ENCODE data around the gene SEM1. TPM values are rescaled to one million over a fixed set of nuclear protein-coding genes. Genes with fewer than 3 reads are reported as not detected.

The SEM1 gene
- total RNA-seq, 1 donor from 2014 or later: 34.6 TPM

DNA sequence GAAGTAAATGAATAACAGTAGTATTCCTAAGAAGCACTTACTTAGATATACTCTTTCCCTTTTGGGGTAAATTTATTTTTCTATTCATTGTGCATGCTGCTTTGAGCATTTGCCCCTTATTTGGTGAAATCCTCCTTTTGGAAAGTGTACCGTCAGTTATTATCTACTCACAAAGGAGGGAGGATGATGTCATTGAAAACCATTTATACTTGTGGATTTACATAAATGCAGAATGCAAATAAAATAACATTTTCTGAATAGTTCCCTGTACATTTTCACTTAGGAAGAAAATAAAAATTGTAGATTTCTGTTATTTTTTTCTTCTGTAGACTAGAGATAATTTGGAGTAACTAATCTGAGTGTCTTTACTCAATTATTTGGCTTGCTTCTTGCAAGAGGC is 29.5 kb upstream of the SEM1 start:
- TF ChIP-seq CTCF (IDR thresholded peaks at IDR 0.05; ENCODE audit: partially characterized antibody, unreplicated experiment): no peak
- no peaks in the 10 kb centered on the region for H3K4me1 Mint-ChIP-seq (ENCODE audit: low read depth, unreplicated experiment)
- H3K27ac Mint-ChIP-seq (ENCODE audit: unreplicated experiment): no peak overlapping the region
- DNase-seq: no peak
- H3K9me3 Mint-ChIP-seq (ENCODE audit: unreplicated experiment): no peaks in the 10 kb centered on the region
- H3K36me3 Mint-ChIP-seq (ENCODE audit: unreplicated experiment): no peaks in the 10 kb centered on the region
- no peak overlapping the region for H3K4me3 Mint-ChIP-seq (ENCODE audit: unreplicated experiment)
- H3K27me3 Mint-ChIP-seq (ENCODE audit: unreplicated experiment): no peaks in the 10 kb centered on the region

- no peak for TF ChIP-seq CTCF (IDR thresholded peaks at IDR 0.05; ENCODE audit: partially characterized antibody, unreplicated experiment)
- H3K4me1 Mint-ChIP-seq (ENCODE audit: low read depth, unreplicated experiment): no peaks in the 10 kb centered on the region
- no peaks in the 10 kb centered on the region for H3K36me3 Mint-ChIP-seq (ENCODE audit: unreplicated experiment)
- no peak overlapping the region for H3K27ac Mint-ChIP-seq (ENCODE audit: unreplicated experiment)
- H3K4me3 Mint-ChIP-seq (ENCODE audit: unreplicated experiment): no peak overlapping the region
- no peaks in the 10 kb centered on the region for H3K27me3 Mint-ChIP-seq (ENCODE audit: unreplicated experiment)
- no peaks in the 10 kb centered on the region for H3K9me3 Mint-ChIP-seq (ENCODE audit: unreplicated experiment)
- no peak for DNase-seq
Measured at GRCh38 chr7:96738705-96739104, 29.1 kb upstream of the SEM1 start.

- H3K4me3 Mint-ChIP-seq (ENCODE audit: unreplicated experiment): no peak overlapping the region
- DNase-seq: no peak
- no peak for TF ChIP-seq CTCF (IDR thresholded peaks at IDR 0.05; ENCODE audit: partially characterized antibody, unreplicated experiment)
- H3K27ac Mint-ChIP-seq (ENCODE audit: unreplicated experiment): no peak overlapping the region
- no peaks in the 10 kb centered on the region for H3K36me3 Mint-ChIP-seq (ENCODE audit: unreplicated experiment)
- no peaks in the 10 kb centered on the region for H3K27me3 Mint-ChIP-seq (ENCODE audit: unreplicated experiment)
- no peaks in the 10 kb centered on the region for H3K4me1 Mint-ChIP-seq (ENCODE audit: low read depth, unreplicated experiment)
- peaks cover 2% of the 10 kb centered on the region for H3K9me3 Mint-ChIP-seq (ENCODE audit: unreplicated experiment)
Measured at GRCh38 chr7:96737545-96738050, 28.0 kb upstream of the SEM1 start.

DNA sequence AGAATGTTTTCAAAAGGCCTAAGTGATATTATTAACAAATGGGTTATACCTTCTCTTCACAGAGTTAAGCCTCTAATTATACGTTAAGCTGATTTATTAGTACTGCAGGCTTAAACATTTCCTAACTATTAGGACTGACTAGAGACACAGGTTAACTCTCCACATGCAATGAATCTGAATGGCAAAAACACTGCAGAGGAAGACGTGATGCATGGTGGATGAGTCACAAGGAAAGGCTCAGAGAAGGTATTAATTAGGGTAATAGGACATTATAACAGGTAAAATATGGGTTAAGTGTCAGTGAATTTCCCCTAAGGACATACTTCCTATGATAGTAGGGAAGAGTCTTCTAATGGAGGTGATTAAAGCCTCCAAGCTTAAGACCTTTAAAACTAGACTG is 24.7 kb upstream of the SEM1 start:
- Mint-ChIP-seq H3K4me1 (ENCODE audit: low read depth, unreplicated experiment) (no peaks in the 10 kb centered on the region), H3K27ac (ENCODE audit: unreplicated experiment) (no peak overlapping the region), H3K4me3 (ENCODE audit: unreplicated experiment) (no peak overlapping the region), H3K9me3 (ENCODE audit: unreplicated experiment) (peaks cover 2% of the 10 kb centered on the region), H3K27me3 (ENCODE audit: unreplicated experiment) (no peaks in the 10 kb centered on the region), H3K36me3 (ENCODE audit: unreplicated experiment) (no peaks in the 10 kb centered on the region)
- TF ChIP-seq CTCF (IDR thresholded peaks at IDR 0.05; ENCODE audit: partially characterized antibody, unreplicated experiment): no peak
- no peak for DNase-seq

GRCh38 chr7:96729820-96730219 is 20.2 kb upstream of the SEM1 start:
- Mint-ChIP-seq H3K4me1 (ENCODE audit: low read depth, unreplicated experiment) (no peaks in the 10 kb centered on the region), H3K27ac (ENCODE audit: unreplicated experiment) (no peak overlapping the region), H3K36me3 (ENCODE audit: unreplicated experiment) (no peaks in the 10 kb centered on the region), H3K9me3 (ENCODE audit: unreplicated experiment) (peaks cover 2% of the 10 kb centered on the region), H3K4me3 (ENCODE audit: unreplicated experiment) (no peak overlapping the region), H3K27me3 (ENCODE audit: unreplicated experiment) (no peaks in the 10 kb centered on the region)
- no peak for DNase-seq
- no peak for TF ChIP-seq CTCF (IDR thresholded peaks at IDR 0.05; ENCODE audit: partially characterized antibody, unreplicated experiment)
